A549 (cell line): ENCODE data around the gene SLC2A10. TPM values are rescaled to one million over a fixed set of nuclear protein-coding genes. Genes with fewer than 3 reads are reported as not detected.
A peak's percentile ranks its signal among the peaks of the same experiment; 100 is the strongest.

Source experiments
- ATAC-seq, 2 experiments: fragments of 200-7000 bp in 1 of 2; fragments of >200 bp in 1 of 2; cut with Nextera tagmentation in 1 of 2; cut with Tn5 transposase in 1 of 2; 3 replicates each; pipeline versions ENCODE4 v1.8.0 to v1.9.1; 2018 to 2020; ENCODE audit warnings: mild to moderate bottlenecking in 1 of 2, moderate library complexity in 1 of 2
- CTCF ChIA-PET: fragments of 300-600 bp; sonication (Branson Sonifier 250); formaldehyde crosslinking; extraction: SDS; loops from one replicate; lab custom pipeline; 2021; ENCODE audit warnings: antibody characterized with exemption, inconsistent platforms; lab: Yijun Ruan, JAX
- POLR2A ChIA-PET: fragments of 350-600 bp; formaldehyde crosslinking; extraction: SDS; loops from one replicate; lab custom pipeline; 2021; ENCODE audit warnings: antibody characterized with exemption, inconsistent platforms; lab: Yijun Ruan, JAX
- DNase-seq, 2 experiments: peaks; one replicate each; pipeline versions ENCODE4 v3.0.0 to v3.0.0-alpha.2; 2011 to 2016; ENCODE audit warnings: low read depth in 1 of 2, low spot score in 1 of 2
- FAIRE-seq: peaks from 2 replicates; lab custom pipeline; 2011; peaks lifted over from hg19 to GRCh38; lab: Jason Lieb, UNC
- H3K27ac ChIP-seq, 2 experiments: fragments of >200 bp; sonication (Bioruptor Twin); formaldehyde crosslinking; 3 replicates each; pipeline ENCODE4 v1.5.1; 2016 to 2017
- H3K4me1 ChIP-seq: fragments of >200 bp; sonication (Bioruptor Twin); formaldehyde crosslinking; 3 replicates; pipeline ENCODE4 v1.6.1; 2016
- H3K4me2 ChIP-seq: fragments of >200 bp; sonication (Bioruptor Twin); formaldehyde crosslinking; 3 replicates; pipeline ENCODE4 v1.6.1; 2016
- H3K4me3 ChIP-seq: fragments of >200 bp; sonication (Bioruptor Twin); formaldehyde crosslinking; 3 replicates; pipeline ENCODE4 v1.5.1; 2016
- H3K9me3 ChIP-seq: fragments of >200 bp; sonication (Bioruptor Twin); formaldehyde crosslinking; 3 replicates; pipeline ENCODE4 v1.6.1; 2016
- BCL3 ChIP-seq: fragments of >200 bp; sonication (Bioruptor Twin); formaldehyde crosslinking; IDR thresholded peaks from 3 replicates; pipeline ENCODE4 v1.6.1; 2016
- CEBPB ChIP-seq, 2 experiments: fragments of >200 bp in 1 of 2; sonication (Bioruptor Twin) in 1 of 2; formaldehyde crosslinking in 1 of 2; IDR thresholded peaks; 2 replicates each; pipeline ENCODE4 v1.6.1; 2012 to 2016
- ESRRA ChIP-seq: fragments of 150-350 bp; IDR thresholded peaks from 2 replicates; pipeline ENCODE4 v1.6.1; 2014; ENCODE audit warnings: mild to moderate bottlenecking, low read length, borderline replicate concordance
- FOSB ChIP-seq: fragments of 250-450 bp; sonication (Bioruptor Pico); IDR thresholded peaks from 2 replicates; pipeline ENCODE4 v1.5.0; 2020; ENCODE audit warnings: mild to moderate bottlenecking, moderate library complexity
- FOSL2 ChIP-seq, 2 experiments: fragments of 450-650 bp in 1 of 2; fragments of >200 bp in 1 of 2; sonication (Bioruptor Twin) in 1 of 2; formaldehyde crosslinking; IDR thresholded peaks; 2 replicates each; pipeline versions ENCODE4 v1.5.0 to v1.6.1; 2016 to 2020; ENCODE audit warnings: mild to moderate bottlenecking in 1 of 2, moderate library complexity in 1 of 2
- GATA3 ChIP-seq: IDR thresholded peaks from 2 replicates; pipeline ENCODE4 v1.6.1; 2012; ENCODE audit warnings: borderline replicate concordance
- HES2 ChIP-seq: fragments of >200 bp; sonication (Bioruptor Twin); formaldehyde crosslinking; IDR thresholded peaks from 2 replicates; pipeline ENCODE4 v1.6.1; 2016
- JUN ChIP-seq, 2 experiments: fragments of >200 bp; sonication (Bioruptor Twin); formaldehyde crosslinking; IDR thresholded peaks; 2 replicates in 1 of 2; 3 replicates in 1 of 2; pipeline ENCODE4 v1.6.1; 2016 to 2017
- JUNB ChIP-seq: fragments of >200 bp; sonication (Bioruptor Twin); formaldehyde crosslinking; IDR thresholded peaks from 2 replicates; pipeline ENCODE4 v1.6.1; 2016
- KDM1A ChIP-seq: fragments of 200-600 bp; sonication (generic); IDR thresholded peaks from 2 replicates; pipeline ENCODE4 v1.6.1; 2016; ENCODE audit warnings: low read depth, mild to moderate bottlenecking
- RAD21 ChIP-seq, 2 experiments: fragments of >200 bp in 1 of 2; sonication (Bioruptor Twin) in 1 of 2; formaldehyde crosslinking in 1 of 2; IDR thresholded peaks in 1 of 2; conservative IDR thresholded peaks in 1 of 2; 2 replicates in 1 of 2; 3 replicates in 1 of 2; pipeline ENCODE4 v1.6.1; 2012 to 2018; ENCODE audit warnings: inconsistent platforms in 1 of 2
- RARB ChIP-seq: fragments of 250-450 bp; sonication (Bioruptor Pico); IDR thresholded peaks from 2 replicates; pipeline ENCODE4 v1.8.0; 2021; ENCODE audit warnings: mild to moderate bottlenecking, moderate library complexity
- SMC3 ChIP-seq: fragments of >200 bp; sonication (Bioruptor Twin); formaldehyde crosslinking; IDR thresholded peaks from 3 replicates; pipeline ENCODE4 v1.6.1; 2018; ENCODE audit warnings: inconsistent platforms
- TFCP2L1 ChIP-seq: fragments of 250-450 bp; sonication (Bioruptor Pico); IDR thresholded peaks from 2 replicates; pipeline ENCODE4 v1.5.0; 2021; ENCODE audit warnings: mild to moderate bottlenecking
- TP53 ChIP-seq: fragments of 250-450 bp; sonication (Bioruptor Pico); IDR thresholded peaks from 2 replicates; pipeline ENCODE4 v1.5.0; 2021; ENCODE audit warnings: mild to moderate bottlenecking, moderate library complexity
- USF2 ChIP-seq: fragments of 450-650 bp; IDR thresholded peaks from 2 replicates; pipeline ENCODE4 v1.6.1; 2014; ENCODE audit warnings: antibody characterized with exemption
- WGBS: methylation state at CpG from one replicate; pipeline ENCODE4 v1.1.6; 2017; ENCODE audit errors: missing lambda C conversion rate; 5-methylcytosine and 5-hydroxymethylcytosine counted together
- polyA plus RNA-seq, 4 experiments: library from polyadenylated mRNA; depleted of rRNA in 3 of 4; stranded (reverse); fragments of >200 nt; fragmentation: RNase III in 1 of 4; extraction: RNeasy Plus Mini Kit Qiagen cat#74134 plus additional on column Dnase treatment in 1 of 4; gene quantifications; 2 replicates in 3 of 4; 3 replicates in 1 of 4; pipeline ENCODE4 v1.2.3, GENCODE V29; 2011 to 2017
- TF ChIP-seq, protein P1 (sequence below): fragments of >200 bp; sonication (Bioruptor Twin); formaldehyde crosslinking; IDR thresholded peaks from 3 replicates; pipeline ENCODE4 v1.5.1; 2016
- TF ChIP-seq, protein P2 (sequence below): IDR thresholded peaks from 2 replicates; pipeline ENCODE4 v1.6.1; 2012

SLC2A10 gene
- polyA plus RNA-seq, 2 of the 4 experiments (the other 2 are of a cell fraction): 0.01 TPM; not detected in 1

DNA sequence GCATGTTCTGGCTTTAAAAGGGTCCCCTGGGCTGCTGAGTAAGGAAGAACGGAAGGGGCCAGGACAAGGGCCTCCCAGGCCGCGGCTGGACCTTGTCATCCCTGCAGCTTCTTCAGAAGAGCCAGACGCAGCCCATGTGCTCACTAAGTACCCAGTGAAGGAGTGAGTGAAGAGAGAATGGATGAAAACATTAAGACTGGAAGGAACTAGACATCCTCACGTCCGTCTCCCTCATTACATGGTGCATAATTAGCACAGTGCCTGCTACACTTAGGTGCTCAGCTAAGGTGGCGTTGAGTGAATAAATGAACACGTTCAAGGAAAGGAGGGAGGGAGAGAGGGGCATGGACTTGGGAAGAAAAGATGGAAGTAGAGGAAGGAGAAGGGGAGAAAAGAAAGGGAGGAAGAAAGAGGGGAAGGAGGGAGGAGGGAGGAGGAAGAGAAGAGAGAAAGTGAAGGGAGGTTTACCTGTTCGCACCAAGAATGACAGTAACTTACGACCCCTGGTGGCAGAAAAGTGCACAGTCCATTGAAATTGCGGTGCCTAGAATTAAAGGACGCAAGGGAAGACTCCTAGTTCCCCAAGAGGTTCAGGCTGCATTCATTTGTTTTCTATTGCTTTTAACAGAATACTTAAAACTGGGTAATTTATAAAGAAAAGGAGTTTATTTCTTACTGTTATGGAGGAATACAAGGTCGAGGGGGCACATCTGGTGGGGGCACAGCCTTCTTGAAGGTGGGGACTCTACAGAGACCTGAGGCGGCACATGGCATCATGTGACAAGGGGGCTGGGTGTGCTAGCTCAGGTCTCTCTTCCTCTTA lies 28.2 kb upstream of the SLC2A10 start:
- H3K27ac ChIP-seq: no peak overlapping the region
- H3K4me1 ChIP-seq: no peaks in the 10 kb centered on the region
- TF ChIP-seq RARB (no peak), CEBPB (IDR thresholded peaks at IDR 0.05) (no peak), RAD21 (conservative IDR thresholded peaks at IDR 0.05 in 1 of 2, IDR thresholded peaks at IDR 0.05 in 1 of 2) (peak; percentile 61 to 73), JUNB (no peak), TFCP2L1 (CRISPR knock-in tag) (no peak), SMC3 (peak; percentile 77)
- TF ChIP-seq, protein P1, sequence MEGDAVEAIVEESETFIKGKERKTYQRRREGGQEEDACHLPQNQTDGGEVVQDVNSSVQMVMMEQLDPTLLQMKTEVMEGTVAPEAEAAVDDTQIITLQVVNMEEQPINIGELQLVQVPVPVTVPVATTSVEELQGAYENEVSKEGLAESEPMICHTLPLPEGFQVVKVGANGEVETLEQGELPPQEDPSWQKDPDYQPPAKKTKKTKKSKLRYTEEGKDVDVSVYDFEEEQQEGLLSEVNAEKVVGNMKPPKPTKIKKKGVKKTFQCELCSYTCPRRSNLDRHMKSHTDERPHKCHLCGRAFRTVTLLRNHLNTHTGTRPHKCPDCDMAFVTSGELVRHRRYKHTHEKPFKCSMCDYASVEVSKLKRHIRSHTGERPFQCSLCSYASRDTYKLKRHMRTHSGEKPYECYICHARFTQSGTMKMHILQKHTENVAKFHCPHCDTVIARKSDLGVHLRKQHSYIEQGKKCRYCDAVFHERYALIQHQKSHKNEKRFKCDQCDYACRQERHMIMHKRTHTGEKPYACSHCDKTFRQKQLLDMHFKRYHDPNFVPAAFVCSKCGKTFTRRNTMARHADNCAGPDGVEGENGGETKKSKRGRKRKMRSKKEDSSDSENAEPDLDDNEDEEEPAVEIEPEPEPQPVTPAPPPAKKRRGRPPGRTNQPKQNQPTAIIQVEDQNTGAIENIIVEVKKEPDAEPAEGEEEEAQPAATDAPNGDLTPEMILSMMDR: peak; percentile 78
- H3K4me2 ChIP-seq: no peak overlapping the region
- CTCF ChIA-PET: interaction anchor here (0.6 to 9.7 kb wide), 35 partner anchors 9 to 1146 kb away, joined by 3 to 113 read pairs (median 4); partner anchors contain the start of genes OCSTAMP and ZNF334
- FAIRE-seq (no peak), ATAC-seq (peak; percentile 73 to 85; a peak in 5 of 6 replicates), DNase-seq (peak; percentile 57 to 58)
- no peak overlapping the region for H3K4me3 ChIP-seq
- POLR2A ChIA-PET: interaction anchor here (0.5 to 0.7 kb wide), 2 partner anchors 120 to 123 kb away, joined by 3 read pairs; no protein-coding TSS in a partner anchor
- H3K9me3 ChIP-seq: no peaks in the 10 kb centered on the region
- WGBS: 55% methylated on average over 14 of the region's 14 CpGs

- ChIA-PET POLR2A (no interaction called here), CTCF (interaction anchor here (0.8 to 9.7 kb wide), 17 partner anchors 10 to 596 kb away, joined by 3 to 113 read pairs (median 5); partner anchors contain the start of gene OCSTAMP)
- H3K27ac ChIP-seq: no peak overlapping the region
- no peak overlapping the region for H3K4me2 ChIP-seq
- H3K4me3 ChIP-seq: no peak overlapping the region
- DNase-seq (no peak), FAIRE-seq (no peak), ATAC-seq (peak in 1 of 2 experiments; percentile 33; a peak in 2 of 6 replicates)
- TF ChIP-seq TP53: no peak
- TF ChIP-seq USF2: no peak
- no peak for TF ChIP-seq RARB
- TF ChIP-seq GATA3: no peak
- no peak for TF ChIP-seq ESRRA
- no peak for TF ChIP-seq FOSL2 (IDR thresholded peaks at IDR 0.05)
- no peak for TF ChIP-seq FOSL2 (CRISPR knock-in tag; IDR thresholded peaks at IDR 0.05)
- no peak for TF ChIP-seq HES2
- TF ChIP-seq BCL3: no peak
- TF ChIP-seq JUN (IDR thresholded peaks at IDR 0.05): no peak
- no peak for TF ChIP-seq FOSB (CRISPR knock-in tag)
- TF ChIP-seq, protein P2, sequence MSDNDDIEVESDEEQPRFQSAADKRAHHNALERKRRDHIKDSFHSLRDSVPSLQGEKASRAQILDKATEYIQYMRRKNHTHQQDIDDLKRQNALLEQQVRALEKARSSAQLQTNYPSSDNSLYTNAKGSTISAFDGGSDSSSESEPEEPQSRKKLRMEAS: no peak
- TF ChIP-seq KDM1A: no peak
- peaks cover 2% of the 10 kb centered on the region; the same call in 1 of the 3 replicates for H3K4me1 ChIP-seq
- WGBS: 73% methylated on average over 9 of the region's 9 CpGs
- H3K9me3 ChIP-seq: no peaks in the 10 kb centered on the region
These were observed 27.2 kb upstream of the SLC2A10 start for GRCh38 chr20:46682063-46682821.
